ENCODE data around the gene TXLNG. TPM values are rescaled to one million over a fixed set of nuclear protein-coding genes. Genes with fewer than 3 reads are reported as not detected.

Gene TXLNG
- total RNA-seq, 4 donors from 2014 or later: 7.0 to 10.8 (median 8.9) TPM

DNA sequence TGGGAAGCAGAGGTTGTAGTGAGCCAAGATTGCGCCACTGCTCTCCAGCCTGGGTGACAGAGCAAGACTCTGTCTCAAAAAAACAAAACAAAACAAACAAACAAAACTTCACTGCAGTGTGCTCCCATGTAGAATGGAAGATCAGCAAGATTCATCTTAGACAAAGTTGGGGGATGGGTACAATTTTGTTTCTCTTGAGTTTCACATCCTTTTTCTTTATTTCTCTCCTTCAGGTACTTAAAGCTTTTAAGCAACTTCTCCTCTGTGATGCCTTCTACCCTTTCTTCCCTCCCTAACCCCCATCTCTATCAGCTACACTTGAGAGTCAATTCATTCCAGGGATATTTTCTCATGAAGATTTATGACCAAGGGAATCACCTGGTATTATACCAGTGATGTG, 99.4 kb downstream of the TXLNG start:
- 88 to 100% methylated on average over 1 of the region's 1 CpG for WGBS, 2 donors
- DNase-seq (ENCODE audit: low spot score in 2 of 2): no peak
- intact Hi-C loops (cut with DNase I; ENCODE audit: low total_unique reads): no loop called here
- TF ChIP-seq POLR2A (IDR thresholded peaks at IDR 0.05): no peak
- TF ChIP-seq, protein P1, sequence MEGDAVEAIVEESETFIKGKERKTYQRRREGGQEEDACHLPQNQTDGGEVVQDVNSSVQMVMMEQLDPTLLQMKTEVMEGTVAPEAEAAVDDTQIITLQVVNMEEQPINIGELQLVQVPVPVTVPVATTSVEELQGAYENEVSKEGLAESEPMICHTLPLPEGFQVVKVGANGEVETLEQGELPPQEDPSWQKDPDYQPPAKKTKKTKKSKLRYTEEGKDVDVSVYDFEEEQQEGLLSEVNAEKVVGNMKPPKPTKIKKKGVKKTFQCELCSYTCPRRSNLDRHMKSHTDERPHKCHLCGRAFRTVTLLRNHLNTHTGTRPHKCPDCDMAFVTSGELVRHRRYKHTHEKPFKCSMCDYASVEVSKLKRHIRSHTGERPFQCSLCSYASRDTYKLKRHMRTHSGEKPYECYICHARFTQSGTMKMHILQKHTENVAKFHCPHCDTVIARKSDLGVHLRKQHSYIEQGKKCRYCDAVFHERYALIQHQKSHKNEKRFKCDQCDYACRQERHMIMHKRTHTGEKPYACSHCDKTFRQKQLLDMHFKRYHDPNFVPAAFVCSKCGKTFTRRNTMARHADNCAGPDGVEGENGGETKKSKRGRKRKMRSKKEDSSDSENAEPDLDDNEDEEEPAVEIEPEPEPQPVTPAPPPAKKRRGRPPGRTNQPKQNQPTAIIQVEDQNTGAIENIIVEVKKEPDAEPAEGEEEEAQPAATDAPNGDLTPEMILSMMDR (IDR thresholded peaks at IDR 0.05): no peak
- no peak overlapping the region for H3K4me3 ChIP-seq (ENCODE audit: low read depth, poor library complexity, severe bottlenecking)

DNA sequence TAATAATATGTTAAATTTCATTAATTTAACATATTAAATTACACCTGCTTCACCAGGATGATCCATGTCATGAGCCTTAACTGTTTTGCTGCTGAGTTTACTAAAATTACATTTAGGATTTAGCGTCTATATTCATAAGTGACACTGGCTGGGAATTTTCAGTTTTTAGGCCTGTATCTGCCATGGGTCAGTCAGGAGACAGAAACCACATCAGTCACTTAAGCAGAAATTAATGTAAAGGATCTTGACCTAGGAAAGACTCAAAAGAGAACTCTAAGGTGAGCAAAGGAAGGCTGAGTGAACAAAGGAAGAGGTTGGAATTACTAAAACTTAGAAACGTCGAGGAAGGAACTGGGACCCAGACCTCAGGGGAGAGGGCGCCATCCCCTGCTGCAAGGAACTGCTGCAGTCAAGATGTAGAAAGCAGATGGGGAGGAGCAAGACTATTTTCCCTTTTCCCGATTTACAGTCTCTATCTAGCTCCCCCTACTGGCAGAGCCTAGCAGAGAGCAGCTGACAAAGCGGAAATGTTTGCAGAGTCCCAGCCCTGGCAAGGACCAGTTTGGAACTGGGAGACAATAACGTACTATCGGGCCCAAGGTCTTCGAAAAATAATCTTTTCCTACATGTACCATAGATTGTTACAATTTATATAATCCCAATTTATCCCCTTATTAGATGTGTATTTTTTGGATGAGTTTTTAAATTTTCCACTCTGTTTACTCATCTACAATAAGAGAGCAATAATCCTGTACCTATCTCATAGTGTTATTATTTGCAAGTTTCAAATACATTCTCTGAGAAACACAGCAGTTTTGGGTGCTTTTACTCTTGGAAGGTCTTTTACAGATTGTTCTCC, 106.5 kb downstream of the TXLNG start:
- intact Hi-C loops (cut with DNase I; ENCODE audit: low total_unique reads): no loop called here
- 10% methylated on average over 9 of the region's 9 CpGs for WGBS, 2 donors
- TF ChIP-seq, protein P1 (IDR thresholded peaks at IDR 0.05): no peak
- no peak for TF ChIP-seq POLR2A (IDR thresholded peaks at IDR 0.05)
- DNase-seq (ENCODE audit: low spot score in 2 of 2): peak; percentile 44 to 90
- no peak overlapping the region for H3K4me3 ChIP-seq (ENCODE audit: low read depth, poor library complexity, severe bottlenecking)

Other genes with a start within 250 kb of the TXLNG start
- gene S100G, start 136.3 kb upstream of the TXLNG start, total RNA-seq: not detected
- gene CTPS2, start 73.8 kb upstream of the TXLNG start, total RNA-seq: 10 to 100 TPM in 2 of 4 donors, 1 to 10 TPM in 2; 6.7 to 11.1 (median 9.3) TPM
- gene SYAP1, start 66.9 kb upstream of the TXLNG start, total RNA-seq: 10 to 100 TPM; 16.1 to 18.5 (median 16.6) TPM
- gene RBBP7, start 83.9 kb downstream of the TXLNG start, total RNA-seq: 10 to 100 TPM; 47.7 to 82.6 (median 59.1) TPM
- gene REPS2, start 160.2 kb downstream of the TXLNG start, total RNA-seq: 10 to 100 TPM in 1 of 4 donors, 1 to 10 TPM in 3; 2.9 to 10.8 (median 6.7) TPM

Data from lower leg skin (tissue), 4 donors.